Measurements from ENCODE around the gene GNRH2.
A peak's percentile ranks its signal among the peaks of the same experiment; 100 is the strongest.

Gene GNRH2

GRCh38 chr20:3077618-3078134 lies 34.3 kb downstream of the GNRH2 start:
- H3K9me3 ChIP-seq (ENCODE audit: control insufficient read depth in 1 of 2, low read length in 2 of 2) = no peaks in the 10 kb centered on the region
- no peaks in the 10 kb centered on the region for H3K36me3 ChIP-seq (ENCODE audit: control insufficient read depth in 1 of 2, insufficient read depth in 2 of 2, low read length in 2 of 2)
- H3K27ac ChIP-seq (ENCODE audit: low read length) = no peak overlapping the region
- peaks cover 0 to 6% of the 10 kb centered on the region in 2 donors for H3K4me1 ChIP-seq (ENCODE audit: control insufficient read depth in 1 of 2, insufficient read depth in 2 of 2, low read length in 2 of 2)
- H3K4me3 ChIP-seq (ENCODE audit: low read depth in 1 of 2, low read length in 2 of 2) = no peak overlapping the region
- H3K27me3 ChIP-seq (ENCODE audit: low read depth, low read length) = peaks cover 9% of the 10 kb centered on the region

GRCh38 chr20:3080939-3081388 lies 37.5 kb downstream of the GNRH2 start:
- H3K4me3 ChIP-seq (ENCODE audit: low read depth in 1 of 2, low read length in 2 of 2) = no peak overlapping the region
- H3K4me1 ChIP-seq (ENCODE audit: control insufficient read depth in 1 of 2, insufficient read depth in 2 of 2, low read length in 2 of 2) = peaks cover 0 to 5% of the 10 kb centered on the region in 2 donors
- H3K9me3 ChIP-seq (ENCODE audit: control insufficient read depth in 1 of 2, low read length in 2 of 2) = no peaks in the 10 kb centered on the region
- no peaks in the 10 kb centered on the region for H3K36me3 ChIP-seq (ENCODE audit: control insufficient read depth in 1 of 2, insufficient read depth in 2 of 2, low read length in 2 of 2)
- peaks cover 18% of the 10 kb centered on the region for H3K27me3 ChIP-seq (ENCODE audit: low read depth, low read length)
- H3K27ac ChIP-seq (ENCODE audit: low read length) = no peak overlapping the region

- no peak overlapping the region for H3K27ac ChIP-seq (ENCODE audit: low read length)
- no peaks in the 10 kb centered on the region for H3K9me3 ChIP-seq (ENCODE audit: control insufficient read depth in 1 of 2, low read length in 2 of 2)
- no peaks in the 10 kb centered on the region for H3K36me3 ChIP-seq (ENCODE audit: control insufficient read depth in 1 of 2, insufficient read depth in 2 of 2, low read length in 2 of 2)
- peaks cover 0 to 5% of the 10 kb centered on the region in 2 donors for H3K4me1 ChIP-seq (ENCODE audit: control insufficient read depth in 1 of 2, insufficient read depth in 2 of 2, low read length in 2 of 2)
- H3K27me3 ChIP-seq (ENCODE audit: low read depth, low read length) = peaks cover 18% of the 10 kb centered on the region
- no peak overlapping the region for H3K4me3 ChIP-seq (ENCODE audit: low read depth in 1 of 2, low read length in 2 of 2)
Measured at GRCh38 chr20:3081641-3082040, 38.2 kb downstream of the GNRH2 start.

- Histone ChIP-seq H3K4me1 (ENCODE audit: control insufficient read depth in 1 of 2, insufficient read depth in 2 of 2, low read length in 2 of 2) (peaks cover 0 to 5% of the 10 kb centered on the region in 2 donors), H3K27ac (ENCODE audit: low read length) (no peak overlapping the region), H3K9me3 (ENCODE audit: control insufficient read depth in 1 of 2, low read length in 2 of 2) (no peaks in the 10 kb centered on the region), H3K4me3 (ENCODE audit: low read depth in 1 of 2, low read length in 2 of 2) (peak overlapping the region in 1 of 2 donors; percentile 20), H3K27me3 (ENCODE audit: low read depth, low read length) (peaks cover 18% of the 10 kb centered on the region), H3K36me3 (ENCODE audit: control insufficient read depth in 1 of 2, insufficient read depth in 2 of 2, low read length in 2 of 2) (no peaks in the 10 kb centered on the region)
Measured at GRCh38 chr20:3082306-3082951, 39.0 kb downstream of the GNRH2 start.

- Histone ChIP-seq H3K4me1 (ENCODE audit: control insufficient read depth in 1 of 2, insufficient read depth in 2 of 2, low read length in 2 of 2) (peaks cover 0 to 5% of the 10 kb centered on the region in 2 donors), H3K9me3 (ENCODE audit: control insufficient read depth in 1 of 2, low read length in 2 of 2) (no peaks in the 10 kb centered on the region), H3K27ac (ENCODE audit: low read length) (no peak overlapping the region), H3K27me3 (ENCODE audit: low read depth, low read length) (peaks cover 18% of the 10 kb centered on the region), H3K4me3 (ENCODE audit: low read depth in 1 of 2, low read length in 2 of 2) (peak overlapping the region in 1 of 2 donors; percentile 47), H3K36me3 (ENCODE audit: control insufficient read depth in 1 of 2, insufficient read depth in 2 of 2, low read length in 2 of 2) (no peaks in the 10 kb centered on the region)
Measured at GRCh38 chr20:3082955-3083952, 39.8 kb downstream of the GNRH2 start.

- H3K4me1 ChIP-seq (ENCODE audit: control insufficient read depth in 1 of 2, insufficient read depth in 2 of 2, low read length in 2 of 2) = peaks cover 0 to 5% of the 10 kb centered on the region in 2 donors
- H3K9me3 ChIP-seq (ENCODE audit: control insufficient read depth in 1 of 2, low read length in 2 of 2) = no peaks in the 10 kb centered on the region
- no peak within 1 kb of the TSS for H3K4me3 ChIP-seq (ENCODE audit: low read depth in 1 of 2, low read length in 2 of 2)
- H3K27ac ChIP-seq (ENCODE audit: low read length) = no peak within 1 kb of the TSS
- H3K36me3 ChIP-seq (ENCODE audit: control insufficient read depth in 1 of 2, insufficient read depth in 2 of 2, low read length in 2 of 2) = no peaks in the 10 kb centered on the region
- H3K27me3 ChIP-seq (ENCODE audit: low read depth, low read length) = peaks cover 18% of the 10 kb centered on the region
Measured at GRCh38 chr20:3084283-3084985, 41.0 kb downstream of the GNRH2 start, which contains the start of gene AVP. Gene AVP, minus strand, starts transcription at chr20:3084724. Its CDS starts 50 bp downstream, at chr20:3084674.

GRCh38 chr20:3084986-3085360 lies 41.6 kb downstream of the GNRH2 start:
- no peaks in the 10 kb centered on the region for H3K9me3 ChIP-seq (ENCODE audit: control insufficient read depth in 1 of 2, low read length in 2 of 2)
- no peak overlapping the region for H3K27ac ChIP-seq (ENCODE audit: low read length)
- peaks cover 0 to 5% of the 10 kb centered on the region in 2 donors for H3K4me1 ChIP-seq (ENCODE audit: control insufficient read depth in 1 of 2, insufficient read depth in 2 of 2, low read length in 2 of 2)
- peaks cover 22% of the 10 kb centered on the region for H3K27me3 ChIP-seq (ENCODE audit: low read depth, low read length)
- H3K36me3 ChIP-seq (ENCODE audit: control insufficient read depth in 1 of 2, insufficient read depth in 2 of 2, low read length in 2 of 2) = no peaks in the 10 kb centered on the region
- H3K4me3 ChIP-seq (ENCODE audit: low read depth in 1 of 2, low read length in 2 of 2) = no peak overlapping the region

GRCh38 chr20:3085571-3086072 lies 42.2 kb downstream of the GNRH2 start:
- H3K4me1 ChIP-seq (ENCODE audit: control insufficient read depth in 1 of 2, insufficient read depth in 2 of 2, low read length in 2 of 2) = peaks cover 0 to 5% of the 10 kb centered on the region in 2 donors
- H3K4me3 ChIP-seq (ENCODE audit: low read depth in 1 of 2, low read length in 2 of 2) = no peak overlapping the region
- no peaks in the 10 kb centered on the region for H3K36me3 ChIP-seq (ENCODE audit: control insufficient read depth in 1 of 2, insufficient read depth in 2 of 2, low read length in 2 of 2)
- no peaks in the 10 kb centered on the region for H3K9me3 ChIP-seq (ENCODE audit: control insufficient read depth in 1 of 2, low read length in 2 of 2)
- no peak overlapping the region for H3K27ac ChIP-seq (ENCODE audit: low read length)
- H3K27me3 ChIP-seq (ENCODE audit: low read depth, low read length) = peaks cover 27% of the 10 kb centered on the region

- Histone ChIP-seq H3K27ac (ENCODE audit: low read length) (no peak overlapping the region), H3K9me3 (ENCODE audit: control insufficient read depth in 1 of 2, low read length in 2 of 2) (no peaks in the 10 kb centered on the region), H3K36me3 (ENCODE audit: control insufficient read depth in 1 of 2, insufficient read depth in 2 of 2, low read length in 2 of 2) (no peaks in the 10 kb centered on the region), H3K4me3 (ENCODE audit: low read depth in 1 of 2, low read length in 2 of 2) (no peak overlapping the region), H3K4me1 (ENCODE audit: control insufficient read depth in 1 of 2, insufficient read depth in 2 of 2, low read length in 2 of 2) (no peaks in the 10 kb centered on the region), H3K27me3 (ENCODE audit: low read depth, low read length) (peaks cover 18% of the 10 kb centered on the region)
Measured at GRCh38 chr20:3088031-3088430, 44.6 kb downstream of the GNRH2 start.

GRCh38 chr20:3090565-3090964 lies 47.1 kb downstream of the GNRH2 start:
- no peak overlapping the region for H3K27ac ChIP-seq (ENCODE audit: low read length)
- H3K36me3 ChIP-seq (ENCODE audit: control insufficient read depth in 1 of 2, insufficient read depth in 2 of 2, low read length in 2 of 2) = no peaks in the 10 kb centered on the region
- H3K27me3 ChIP-seq (ENCODE audit: low read depth, low read length) = peaks cover 9% of the 10 kb centered on the region
- H3K9me3 ChIP-seq (ENCODE audit: control insufficient read depth in 1 of 2, low read length in 2 of 2) = no peaks in the 10 kb centered on the region
- no peaks in the 10 kb centered on the region for H3K4me1 ChIP-seq (ENCODE audit: control insufficient read depth in 1 of 2, insufficient read depth in 2 of 2, low read length in 2 of 2)
- no peak overlapping the region for H3K4me3 ChIP-seq (ENCODE audit: low read depth in 1 of 2, low read length in 2 of 2)

Measured in muscle layer of duodenum (tissue), 2 donors.